Kidney epithelial cell (primary cell): ENCODE results near the gene MALSU1. TPM values are rescaled to one million over a fixed set of nuclear protein-coding genes. Genes with fewer than 3 reads are reported as not detected.

Experiments
- DNase-seq: peaks from one replicate; pipeline ENCODE4 v3.0.0-alpha.2; 2010; ENCODE audit warnings: low read depth
- H3K27me3 ChIP-seq: 2 replicates; pipeline ENCODE4 v1.6.0; 2011; ENCODE audit warnings: low read length; ENCODE audit not compliant: control insufficient read depth, insufficient read depth
- H3K36me3 ChIP-seq: 2 replicates; pipeline ENCODE4 v1.5.1; 2011; ENCODE audit warnings: low read length; ENCODE audit not compliant: control insufficient read depth, insufficient read depth
- H3K4me3 ChIP-seq: 2 replicates; pipeline ENCODE4 v1.5.1; 2011; ENCODE audit warnings: low read depth, mild to moderate bottlenecking, control low read depth, low read length
- CTCF ChIP-seq: IDR thresholded peaks from 2 replicates; pipeline ENCODE4 v1.5.1; 2011; ENCODE audit warnings: mild to moderate bottlenecking, moderate library complexity, low read length, control low read depth, inconsistent platforms; ENCODE audit not compliant: insufficient read depth, poor library complexity, severe bottlenecking
- total RNA-seq: library from RNA; depleted of rRNA; stranded (reverse); fragments of >200 nt; gene quantifications from 2 replicates; pipeline ENCODE4 v1.2.3, GENCODE V29; 2015

MALSU1 gene
- 50.9 and 58.5 TPM in 2 replicates for total RNA-seq

GRCh38 chr7:23298885-23299769 is at the start of gene MALSU1:
TSS of gene MALSU1 (plus strand) at chr7:23299339. CDS start at chr7:23299353, 14 bp downstream.
- H3K4me3 ChIP-seq, result peak within 1 kb of the TSS; percentile 99
- no peaks in the 10 kb centered on the region for H3K36me3 ChIP-seq
- peak; percentile 90 for DNase-seq
- no peak for TF ChIP-seq CTCF
- no peaks in the 10 kb centered on the region for H3K27me3 ChIP-seq

- Histone ChIP-seq H3K27me3 (peaks cover 6% of the 10 kb centered on the region), H3K4me3 (no peak overlapping the region), H3K36me3 (no peaks in the 10 kb centered on the region)
- DNase-seq, result no peak
- no peak for TF ChIP-seq CTCF
Measured at GRCh38 chr7:23249486-23249885, 49.7 kb upstream of the MALSU1 start.

GRCh38 chr7:23254051-23254681 is 45.0 kb upstream of the MALSU1 start:
- TF ChIP-seq CTCF, result no peak
- no peaks in the 10 kb centered on the region for H3K27me3 ChIP-seq
- no peaks in the 10 kb centered on the region for H3K36me3 ChIP-seq
- no peak for DNase-seq
- no peak overlapping the region for H3K4me3 ChIP-seq

GRCh38 chr7:23256731-23257130 is 42.4 kb upstream of the MALSU1 start:
- no peaks in the 10 kb centered on the region for H3K27me3 ChIP-seq
- no peak for DNase-seq
- no peak overlapping the region for H3K4me3 ChIP-seq
- H3K36me3 ChIP-seq, result no peaks in the 10 kb centered on the region
- TF ChIP-seq CTCF, result no peak

GRCh38 chr7:23260371-23260770 is 38.8 kb upstream of the MALSU1 start:
- no peak for DNase-seq
- no peak for TF ChIP-seq CTCF
- no peaks in the 10 kb centered on the region for H3K36me3 ChIP-seq
- no peaks in the 10 kb centered on the region for H3K27me3 ChIP-seq
- no peak overlapping the region for H3K4me3 ChIP-seq
